ENCODE measurements around the gene RUSF1.

RUSF1 gene

DNA sequence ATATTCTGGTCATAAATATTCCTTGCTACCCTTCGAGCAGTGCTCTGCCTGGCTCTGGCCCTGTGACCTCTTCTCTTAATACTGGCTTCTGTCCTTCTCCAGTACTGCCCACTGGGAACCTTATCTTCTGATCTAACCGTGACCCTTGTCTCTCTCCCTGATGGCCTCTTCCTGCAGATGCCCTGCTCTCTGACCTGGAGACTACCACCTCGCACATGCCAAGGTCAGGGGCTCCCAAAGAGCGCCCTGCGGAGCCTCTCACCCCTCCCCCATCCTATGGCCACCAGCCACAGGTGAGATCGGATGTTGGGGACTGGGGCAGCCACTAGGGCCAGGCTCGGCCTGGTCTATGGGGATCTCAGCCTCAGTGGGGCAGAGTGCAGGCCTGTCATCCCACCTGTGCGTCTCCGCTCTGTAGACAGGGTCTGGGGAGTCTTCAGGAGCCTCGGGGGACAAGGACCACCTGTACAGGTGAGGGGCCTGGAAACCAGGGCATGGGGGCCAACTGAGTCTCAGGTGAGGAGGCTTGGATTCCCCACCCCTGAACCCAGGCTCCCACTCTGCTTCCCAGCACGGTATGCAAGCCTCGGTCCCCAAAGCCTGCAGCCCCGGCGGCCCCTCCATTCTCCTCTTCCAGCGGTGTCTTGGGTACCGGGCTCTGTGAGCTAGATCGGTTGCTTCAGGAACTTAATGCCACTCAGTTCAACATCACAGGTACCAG, 34.8 kb downstream of the RUSF1 start:
- TF ChIP-seq, protein P1, sequence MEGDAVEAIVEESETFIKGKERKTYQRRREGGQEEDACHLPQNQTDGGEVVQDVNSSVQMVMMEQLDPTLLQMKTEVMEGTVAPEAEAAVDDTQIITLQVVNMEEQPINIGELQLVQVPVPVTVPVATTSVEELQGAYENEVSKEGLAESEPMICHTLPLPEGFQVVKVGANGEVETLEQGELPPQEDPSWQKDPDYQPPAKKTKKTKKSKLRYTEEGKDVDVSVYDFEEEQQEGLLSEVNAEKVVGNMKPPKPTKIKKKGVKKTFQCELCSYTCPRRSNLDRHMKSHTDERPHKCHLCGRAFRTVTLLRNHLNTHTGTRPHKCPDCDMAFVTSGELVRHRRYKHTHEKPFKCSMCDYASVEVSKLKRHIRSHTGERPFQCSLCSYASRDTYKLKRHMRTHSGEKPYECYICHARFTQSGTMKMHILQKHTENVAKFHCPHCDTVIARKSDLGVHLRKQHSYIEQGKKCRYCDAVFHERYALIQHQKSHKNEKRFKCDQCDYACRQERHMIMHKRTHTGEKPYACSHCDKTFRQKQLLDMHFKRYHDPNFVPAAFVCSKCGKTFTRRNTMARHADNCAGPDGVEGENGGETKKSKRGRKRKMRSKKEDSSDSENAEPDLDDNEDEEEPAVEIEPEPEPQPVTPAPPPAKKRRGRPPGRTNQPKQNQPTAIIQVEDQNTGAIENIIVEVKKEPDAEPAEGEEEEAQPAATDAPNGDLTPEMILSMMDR (IDR thresholded peaks at IDR 0.05; ENCODE audit: borderline replicate concordance, extremely low read depth, low read length, poor library complexity, severe bottlenecking), result no peak
- TF ChIP-seq EZH2 (IDR thresholded peaks at IDR 0.05; ENCODE audit: borderline replicate concordance, low read depth, low read length, severe bottlenecking), result no peak
- H4K20me1 ChIP-seq (ENCODE audit: insufficient read depth, low read length), result no peaks in the 10 kb centered on the region
- H3K9ac ChIP-seq (ENCODE audit: low read depth, low read length), result no peak overlapping the region
- no peaks in the 10 kb centered on the region for H3K79me2 ChIP-seq (ENCODE audit: insufficient read depth, low read length)
- DNase-seq (no peak), ATAC-seq (ENCODE audit: insufficient read depth, low read depth) (no peak)
- H3K27ac ChIP-seq (ENCODE audit: low read length), result no peak overlapping the region
- H2AFZ ChIP-seq (ENCODE audit: low read depth, low read length), result no peak overlapping the region
- H3K4me2 ChIP-seq (ENCODE audit: insufficient read depth, low read length), result no peak overlapping the region
- H3K9me3 ChIP-seq (ENCODE audit: insufficient read depth, low read length, severe bottlenecking), result no peaks in the 10 kb centered on the region
- peaks cover 24% of the 10 kb centered on the region for H3K4me1 ChIP-seq (ENCODE audit: insufficient read depth, low read length)
- no peaks in the 10 kb centered on the region for H3K36me3 ChIP-seq (ENCODE audit: insufficient read depth, low read length)
- H3K4me3 ChIP-seq (ENCODE audit: low read depth in 1 of 2, low read length in 2 of 2), result no peak overlapping the region
- no peaks in the 10 kb centered on the region for H3K27me3 ChIP-seq (ENCODE audit: insufficient read depth, low read length, poor library complexity)

DNA sequence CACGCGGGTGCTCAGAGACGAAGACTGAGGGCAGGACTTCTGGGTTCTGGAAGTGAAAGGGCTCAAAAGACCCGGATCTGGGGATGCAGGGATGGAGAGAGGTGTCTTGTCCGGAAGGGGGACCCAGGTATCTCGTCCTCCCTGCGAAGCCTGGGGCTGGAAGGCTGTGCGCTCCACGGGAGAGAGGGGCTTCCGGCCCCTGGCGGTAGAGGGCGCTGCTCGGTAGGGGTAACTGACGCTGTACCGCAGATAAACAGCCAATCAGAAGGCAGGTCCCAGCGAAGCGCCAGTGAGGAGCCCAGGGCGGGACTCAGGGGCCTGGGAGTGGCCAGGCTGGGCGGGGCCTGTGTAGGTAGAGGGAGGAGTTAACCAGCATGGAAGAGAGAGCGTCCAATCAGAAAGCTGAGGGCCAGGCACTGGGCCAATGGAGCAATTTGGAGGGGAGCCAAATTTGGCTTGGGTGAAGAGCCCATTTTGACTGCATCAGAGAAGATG, 35.4 kb downstream of the RUSF1 start:
- H3K9me3 ChIP-seq (ENCODE audit: insufficient read depth, low read length, severe bottlenecking), result no peaks in the 10 kb centered on the region
- H3K4me2 ChIP-seq (ENCODE audit: insufficient read depth, low read length), result no peak overlapping the region
- DNase-seq (peak; percentile 37), ATAC-seq (ENCODE audit: insufficient read depth, low read depth) (no peak)
- H3K4me1 ChIP-seq (ENCODE audit: insufficient read depth, low read length), result peaks cover 30% of the 10 kb centered on the region
- H3K36me3 ChIP-seq (ENCODE audit: insufficient read depth, low read length), result no peaks in the 10 kb centered on the region
- no peak overlapping the region for H3K9ac ChIP-seq (ENCODE audit: low read depth, low read length)
- no peaks in the 10 kb centered on the region for H4K20me1 ChIP-seq (ENCODE audit: insufficient read depth, low read length)
- H3K4me3 ChIP-seq (ENCODE audit: low read depth in 1 of 2, low read length in 2 of 2), result no peak overlapping the region
- no peaks in the 10 kb centered on the region for H3K79me2 ChIP-seq (ENCODE audit: insufficient read depth, low read length)
- H3K27me3 ChIP-seq (ENCODE audit: insufficient read depth, low read length, poor library complexity), result no peaks in the 10 kb centered on the region
- TF ChIP-seq EZH2 (IDR thresholded peaks at IDR 0.05; ENCODE audit: borderline replicate concordance, low read depth, low read length, severe bottlenecking), result no peak
- TF ChIP-seq, protein P1 (IDR thresholded peaks at IDR 0.05; ENCODE audit: borderline replicate concordance, extremely low read depth, low read length, poor library complexity, severe bottlenecking), result peak; percentile 38
- H3K27ac ChIP-seq (ENCODE audit: low read length), result no peak overlapping the region
- H2AFZ ChIP-seq (ENCODE audit: low read depth, low read length), result no peak overlapping the region

DNA sequence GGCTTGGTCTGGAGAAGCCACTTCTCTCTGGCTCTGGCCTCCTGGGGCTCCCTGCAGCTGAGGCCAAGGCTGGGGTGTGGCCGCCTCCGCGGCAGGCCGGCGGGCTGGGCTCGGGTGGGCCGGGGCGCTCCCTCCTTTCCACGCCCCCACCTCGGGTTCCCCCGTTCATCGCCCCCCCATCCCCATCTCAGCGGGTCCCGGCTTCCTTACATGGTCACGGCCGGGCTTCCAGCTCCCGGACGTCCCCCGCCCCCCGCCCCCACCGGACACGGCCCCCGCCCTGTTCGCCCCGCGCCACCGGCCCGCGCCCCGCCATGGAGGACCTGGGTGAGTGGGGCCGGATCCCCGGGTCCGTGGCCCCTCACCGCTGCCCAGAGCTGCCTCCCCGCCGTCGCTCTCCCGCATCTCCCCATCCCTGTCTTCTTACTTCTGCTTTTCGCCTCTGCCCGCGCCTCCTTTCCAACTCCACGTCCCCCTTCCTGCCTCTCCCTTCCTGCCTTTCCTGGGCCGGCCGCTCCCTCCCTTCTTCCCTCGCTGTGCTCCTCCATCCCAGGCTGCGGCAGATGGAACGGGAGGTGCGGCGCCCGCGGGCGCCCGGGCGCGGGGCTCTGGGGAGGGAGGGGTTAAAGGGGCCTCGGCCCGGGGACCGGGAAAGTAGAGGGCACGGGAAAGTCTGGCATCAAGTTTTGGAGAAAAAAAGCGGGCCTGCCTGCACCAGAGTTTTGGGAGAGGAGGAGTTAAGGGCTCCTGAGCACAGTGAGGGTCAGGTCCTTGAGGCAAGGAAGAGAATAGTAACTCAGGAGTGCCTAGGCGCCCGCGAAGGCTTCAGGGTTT, 36.1 kb downstream of the RUSF1 start, which contains the start of gene TGFB1I1:
TGFB1I1 (plus strand) TSS at position 278 of the 834 bp plus-strand sequence; CDS start at position 315, 37 bp downstream.
- no peak within 1 kb of the TSS for H3K4me3 ChIP-seq (ENCODE audit: low read depth in 1 of 2, low read length in 2 of 2)
- ATAC-seq (ENCODE audit: insufficient read depth, low read depth) (no peak), DNase-seq (no peak)
- H3K9me3 ChIP-seq (ENCODE audit: insufficient read depth, low read length, severe bottlenecking), result no peaks in the 10 kb centered on the region
- no peaks in the 10 kb centered on the region for H4K20me1 ChIP-seq (ENCODE audit: insufficient read depth, low read length)
- H3K79me2 ChIP-seq (ENCODE audit: insufficient read depth, low read length), result no peaks in the 10 kb centered on the region
- H3K27me3 ChIP-seq (ENCODE audit: insufficient read depth, low read length, poor library complexity), result no peaks in the 10 kb centered on the region
- no peak within 1 kb of the TSS for H3K4me2 ChIP-seq (ENCODE audit: insufficient read depth, low read length)
- no peak for TF ChIP-seq EZH2 (IDR thresholded peaks at IDR 0.05; ENCODE audit: borderline replicate concordance, low read depth, low read length, severe bottlenecking)
- TF ChIP-seq, protein P1 (IDR thresholded peaks at IDR 0.05; ENCODE audit: borderline replicate concordance, extremely low read depth, low read length, poor library complexity, severe bottlenecking), result no peak
- no peak within 1 kb of the TSS for H3K9ac ChIP-seq (ENCODE audit: low read depth, low read length)
- H3K4me1 ChIP-seq (ENCODE audit: insufficient read depth, low read length), result peaks cover 30% of the 10 kb centered on the region
- no peaks in the 10 kb centered on the region for H3K36me3 ChIP-seq (ENCODE audit: insufficient read depth, low read length)
- H2AFZ ChIP-seq (ENCODE audit: low read depth, low read length), result no peak within 1 kb of the TSS
- no peak within 1 kb of the TSS for H3K27ac ChIP-seq (ENCODE audit: low read length)

Data from DND-41 (cell line).